Smooth muscle cell (in vitro differentiated cells): ENCODE data around the gene DNAJC5. TPM values are rescaled to one million over a fixed set of nuclear protein-coding genes. Genes with fewer than 3 reads are reported as not detected.

Source experiments
- DNase-seq: peaks from one replicate; lab custom pipeline; 2025; ENCODE audit not compliant: unreplicated experiment; lab: John Stamatoyannopoulos, UW
- H2AFZ ChIP-seq: fragments of 200-600 bp; sonication (generic); 2 replicates; pipeline ENCODE4 v1.6.0; 2016; ENCODE audit warnings: antibody characterized with exemption, low read depth, mild to moderate bottlenecking
- H3F3A ChIP-seq: fragments of 200-600 bp; sonication (generic); 2 replicates; pipeline ENCODE4 v1.6.0; 2017; ENCODE audit warnings: antibody characterized with exemption, low read depth
- H3K27ac ChIP-seq: fragments of 200-600 bp; sonication (generic); 2 replicates; pipeline ENCODE4 v1.5.1; 2016; ENCODE audit warnings: low read depth, mild to moderate bottlenecking
- H3K27me3 ChIP-seq: fragments of 200-600 bp; sonication (generic); 2 replicates; pipeline ENCODE4 v1.6.1; 2016; ENCODE audit warnings: low read depth, mild to moderate bottlenecking
- H3K36me3 ChIP-seq: fragments of 200-600 bp; sonication (generic); 2 replicates; pipeline ENCODE4 v1.5.1; 2016; ENCODE audit warnings: low read depth
- H3K4me1 ChIP-seq: fragments of 200-600 bp; sonication (generic); 2 replicates; pipeline ENCODE4 v1.5.1; 2016; ENCODE audit warnings: low read depth
- H3K4me2 ChIP-seq: fragments of 200-600 bp; sonication (generic); 2 replicates; pipeline ENCODE4 v1.6.0; 2016; ENCODE audit warnings: mild to moderate bottlenecking
- H3K4me3 ChIP-seq: fragments of 200-600 bp; sonication (generic); 2 replicates; pipeline ENCODE4 v1.5.1; 2016; ENCODE audit warnings: mild to moderate bottlenecking
- H3K79me2 ChIP-seq: fragments of 200-600 bp; sonication (generic); 2 replicates; pipeline ENCODE4 v1.6.0; 2016; ENCODE audit warnings: low read depth, mild to moderate bottlenecking
- H3K9ac ChIP-seq: fragments of 200-600 bp; sonication (generic); 2 replicates; pipeline ENCODE4 v1.6.0; 2016; ENCODE audit warnings: low read depth
- H3K9me3 ChIP-seq: fragments of 200-600 bp; sonication (generic); replicated peaks from 2 replicates; pipeline ENCODE4 v1.5.1; 2016; ENCODE audit warnings: low read depth
- H4K20me1 ChIP-seq: fragments of 200-600 bp; sonication (generic); 2 replicates; pipeline ENCODE4 v1.6.0; 2016; ENCODE audit warnings: low read depth
- CTCF ChIP-seq: fragments of 200-600 bp; sonication (generic); IDR thresholded peaks from 2 replicates; pipeline ENCODE4 v1.5.1; 2017; ENCODE audit warnings: borderline replicate concordance, mild to moderate bottlenecking, antibody characterized with exemption; ENCODE audit not compliant: insufficient read depth, poor library complexity, severe bottlenecking
- WGBS: methylation state at CpG from one replicate; pipeline ENCODE4 v1.1.7; 2016; ENCODE audit warnings: low lambda C conversion rate; 5-methylcytosine and 5-hydroxymethylcytosine counted together
- polyA plus RNA-seq: library from polyadenylated mRNA; unstranded; fragments of >200 nt; fragmentation: Nextera tagmentation; extraction: Ambion mirVana; gene quantifications from 2 replicates; pipeline ENCODE4 v1.2.1, GENCODE V29; 2016
- total RNA-seq: library from RNA; depleted of rRNA; stranded (reverse); fragments of >200 nt; gene quantifications from 2 replicates; pipeline ENCODE4 v1.2.3, GENCODE V29; 2014

The DNAJC5 gene
- total and polyA plus RNA-seq, 2 experiments from 2014 or later: 8.7 to 24.5 TPM

GRCh38 chr20:63895202-63895951 lies 451 bp downstream of the DNAJC5 start:
- peak overlapping the region; percentile 58 for H3K4me3 ChIP-seq
- peaks cover 10% of the 10 kb centered on the region for H3K4me1 ChIP-seq
- H3K9ac ChIP-seq: peak overlapping the region; percentile 45
- no peak for DNase-seq
- peaks cover 35% of the 10 kb centered on the region for H3F3A ChIP-seq
- H3K4me2 ChIP-seq: peak overlapping the region; percentile 90
- H4K20me1 ChIP-seq: peaks cover 75% of the 10 kb centered on the region
- 1% methylated on average over 33 of the region's 87 CpGs for WGBS
- no peaks in the 10 kb centered on the region for H3K36me3 ChIP-seq
- no peaks in the 10 kb centered on the region for H3K27me3 ChIP-seq
- no peak overlapping the region for H2AFZ ChIP-seq
- H3K9me3 ChIP-seq: no peaks in the 10 kb centered on the region
- H3K27ac ChIP-seq: peak overlapping the region; percentile 61
- no peak for TF ChIP-seq CTCF
- H3K79me2 ChIP-seq: peaks cover 50% of the 10 kb centered on the region

DNA sequence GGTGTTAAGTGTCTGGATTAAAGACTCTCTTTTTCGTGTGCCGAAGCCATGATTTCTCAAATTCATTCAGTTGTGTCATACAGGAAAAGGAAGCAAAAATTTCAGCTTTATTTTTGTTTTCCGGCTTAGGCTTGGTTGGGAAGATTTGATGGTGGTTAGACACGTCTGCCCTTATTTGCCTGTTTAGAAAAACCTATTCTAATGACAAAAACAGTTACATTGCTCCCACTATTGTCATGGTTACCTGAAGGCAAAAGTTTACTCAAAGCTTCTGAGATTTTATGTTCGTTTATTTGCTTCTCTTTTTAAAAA lies 982 bp downstream of the DNAJC5 start:
- DNase-seq: no peak
- Histone ChIP-seq H3K4me3 (peak overlapping the region; percentile 58), H3K4me1 (peaks cover 10% of the 10 kb centered on the region), H3K36me3 (no peaks in the 10 kb centered on the region), H3F3A (peaks cover 32% of the 10 kb centered on the region), H3K27me3 (no peaks in the 10 kb centered on the region), H4K20me1 (peaks cover 75% of the 10 kb centered on the region), H3K4me2 (peak overlapping the region; percentile 90), H2AFZ (no peak overlapping the region), H3K27ac (peak overlapping the region; percentile 61), H3K9me3 (no peaks in the 10 kb centered on the region), H3K9ac (peak overlapping the region; percentile 45), H3K79me2 (peaks cover 55% of the 10 kb centered on the region)
- no peak for TF ChIP-seq CTCF
- WGBS: 12% methylated on average over 5 of the region's 5 CpGs

DNA sequence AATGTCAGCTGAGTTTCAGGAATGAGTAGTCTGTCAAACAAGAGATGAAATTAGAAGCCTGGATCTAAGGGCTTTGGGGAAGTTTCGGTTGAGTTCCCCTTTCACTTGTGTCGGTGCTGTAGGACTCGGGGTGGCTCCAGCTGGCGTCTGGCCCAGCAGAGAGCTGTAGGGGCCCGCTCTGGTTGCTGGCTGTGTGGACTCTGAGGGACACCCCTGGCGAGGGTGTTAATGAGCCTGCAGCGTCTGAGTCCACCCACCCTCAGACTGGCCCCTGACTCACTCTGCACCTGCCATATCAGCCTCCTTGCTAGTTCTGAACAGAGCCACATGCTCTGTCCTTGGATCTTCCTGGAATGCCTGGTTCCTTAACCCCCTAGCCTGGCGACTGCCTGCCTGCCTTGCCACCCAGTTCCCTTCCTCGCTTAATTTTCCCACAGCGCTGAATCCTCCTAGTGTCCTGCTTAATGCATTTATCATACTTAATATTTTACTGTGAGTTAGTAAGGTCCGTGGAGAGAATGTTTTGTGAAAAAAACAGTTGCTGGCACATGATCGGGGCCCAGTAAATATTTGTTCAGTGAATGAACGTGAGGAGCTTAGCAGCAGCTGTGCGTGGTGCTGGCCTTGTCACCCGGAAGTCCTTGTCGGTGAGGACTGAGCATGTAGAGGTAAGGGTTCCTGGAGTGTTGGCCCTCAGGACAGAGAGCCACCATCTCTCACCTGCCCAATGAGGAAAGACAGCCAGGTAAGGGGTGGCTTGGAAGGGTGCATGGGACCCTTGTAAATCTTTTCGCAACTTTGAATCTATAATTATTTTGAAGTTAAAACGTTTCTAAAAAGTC lies 1.6 kb downstream of the DNAJC5 start:
- no peak for DNase-seq
- 51% methylated on average over 18 of the region's 18 CpGs for WGBS

More for the DNA sequence above, 1.6 kb downstream of the DNAJC5 start:
- Histone ChIP-seq H3K27me3 (no peaks in the 10 kb centered on the region), H3K36me3 (no peaks in the 10 kb centered on the region), H4K20me1 (peaks cover 75% of the 10 kb centered on the region), H3K9me3 (no peaks in the 10 kb centered on the region), H3K27ac (peak overlapping the region; percentile 61), H3K79me2 (peaks cover 61% of the 10 kb centered on the region), H2AFZ (no peak overlapping the region), H3K9ac (peak overlapping the region; percentile 45), H3F3A (peaks cover 31% of the 10 kb centered on the region), H3K4me1 (peaks cover 10% of the 10 kb centered on the region), H3K4me3 (peak overlapping the region; percentile 58), H3K4me2 (peak overlapping the region; percentile 90)
- no peak for TF ChIP-seq CTCF
